Islet precursor cell (in vitro differentiated cells): ENCODE data around the gene GRB10.
"Not testable (repeated sequence)": the region's sequence is repeated elsewhere in the genome, so short reads cannot be mapped to it uniquely, and the experiment has no call there.

Experiments used
- DNase-seq: peaks from one replicate; pipeline ENCODE4 v3.0.0-alpha.2; 2018

Gene GRB10

DNA sequence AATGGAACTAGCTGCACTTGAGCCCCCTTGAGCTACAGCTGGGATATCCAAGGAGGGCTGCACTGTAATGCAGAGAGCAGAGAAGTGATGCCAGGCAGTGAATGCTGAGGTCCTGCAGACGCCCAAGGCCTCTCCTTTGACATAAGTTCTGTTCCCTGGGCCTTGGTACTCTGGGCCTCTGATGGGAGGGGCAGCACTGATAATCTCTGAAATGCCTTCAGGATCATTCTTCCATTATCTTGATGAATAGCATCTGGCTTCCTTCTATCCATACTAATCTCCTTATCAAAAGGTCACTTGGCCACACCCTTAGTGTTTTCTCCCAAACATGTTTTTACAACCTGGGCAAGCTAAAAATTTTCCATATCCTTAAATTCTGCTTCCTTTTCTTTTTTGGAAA lies 6.9 kb downstream of the GRB10 start:
- DNase-seq, result no peak

GRCh38 chr7:50775231-50775630 lies 7.5 kb downstream of the GRB10 start:
- no peak for DNase-seq

DNA sequence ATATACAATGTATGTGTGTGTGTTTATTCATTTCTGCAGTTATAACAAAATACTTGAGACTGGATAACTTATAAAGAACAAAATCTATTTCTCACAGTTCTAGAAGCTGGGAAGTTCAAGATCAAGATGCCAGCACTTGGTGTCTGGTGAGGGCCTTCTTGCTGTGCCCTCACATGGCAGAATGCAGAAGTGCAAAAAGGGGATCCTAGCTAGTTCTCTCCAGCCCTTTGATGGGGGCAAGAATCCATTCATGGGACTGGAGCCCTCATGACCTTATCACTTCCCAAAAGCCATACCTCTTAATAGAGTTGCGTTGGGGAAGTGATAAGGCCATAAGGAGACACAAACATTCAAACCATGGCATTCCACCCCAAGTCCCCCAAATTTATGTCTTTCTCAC lies 8.4 kb downstream of the GRB10 start:
- DNase-seq, result no peak

DNA sequence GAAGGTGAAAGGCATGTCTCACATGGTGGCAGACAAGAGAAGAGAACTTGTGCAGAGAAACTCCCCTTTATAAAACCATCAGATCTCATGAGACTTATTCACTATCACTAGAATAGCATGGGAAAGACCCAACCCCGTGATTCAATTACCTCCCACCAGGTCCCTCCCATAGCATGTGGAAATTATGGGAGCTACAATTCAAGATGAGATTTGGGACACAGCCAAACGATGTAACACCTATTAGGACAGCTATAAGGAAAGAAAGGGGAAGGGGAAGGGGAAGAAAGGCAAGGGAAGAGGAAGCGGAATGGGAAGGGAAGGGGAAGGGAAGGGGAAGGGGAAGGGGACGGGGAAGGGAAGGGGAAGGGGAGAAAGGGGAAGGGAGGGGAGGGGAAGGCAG lies 9.6 kb downstream of the GRB10 start:
- not testable (repeated sequence) for DNase-seq

DNA sequence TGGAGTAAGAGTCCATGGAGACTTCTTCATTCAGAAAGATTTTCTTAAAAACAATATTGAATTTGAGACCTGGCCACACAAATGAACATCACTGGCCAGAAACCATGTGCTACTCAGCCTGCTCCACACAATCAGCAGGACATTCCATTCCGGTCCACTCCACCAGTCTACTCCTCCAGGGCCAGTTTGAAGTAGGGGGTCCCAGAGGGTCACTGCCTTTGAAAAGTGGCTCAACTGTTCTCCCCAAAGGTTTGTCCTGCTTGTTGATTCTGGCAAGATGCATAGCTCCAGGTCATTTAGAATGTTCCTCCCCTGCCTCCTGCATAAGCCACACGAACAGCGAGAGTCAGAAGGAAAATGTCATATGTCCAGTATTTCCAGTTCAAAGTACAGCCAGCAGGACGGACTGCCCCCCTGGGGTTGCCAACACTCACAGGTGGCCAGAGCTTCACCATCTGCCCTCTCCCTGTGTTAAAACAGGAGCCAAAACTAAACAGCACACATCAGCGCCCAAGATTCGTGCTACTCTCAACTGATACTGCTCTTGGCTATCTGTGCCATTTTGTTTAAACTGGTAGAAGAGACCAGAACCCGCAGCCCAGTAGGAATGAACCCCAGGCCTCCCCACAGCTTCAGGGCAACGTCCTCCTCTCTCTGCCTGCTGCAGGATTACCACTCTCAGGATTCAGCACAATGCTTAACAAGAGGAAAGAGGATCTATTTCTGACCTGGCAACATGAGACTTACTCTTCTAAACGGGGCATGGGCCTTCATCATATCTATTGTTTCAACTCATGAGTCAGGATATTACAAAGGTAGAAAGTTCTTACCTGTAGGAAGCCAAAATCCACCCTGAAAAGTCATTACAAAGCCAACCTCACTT lies 11.3 kb downstream of the GRB10 start:
- no peak for DNase-seq

DNA sequence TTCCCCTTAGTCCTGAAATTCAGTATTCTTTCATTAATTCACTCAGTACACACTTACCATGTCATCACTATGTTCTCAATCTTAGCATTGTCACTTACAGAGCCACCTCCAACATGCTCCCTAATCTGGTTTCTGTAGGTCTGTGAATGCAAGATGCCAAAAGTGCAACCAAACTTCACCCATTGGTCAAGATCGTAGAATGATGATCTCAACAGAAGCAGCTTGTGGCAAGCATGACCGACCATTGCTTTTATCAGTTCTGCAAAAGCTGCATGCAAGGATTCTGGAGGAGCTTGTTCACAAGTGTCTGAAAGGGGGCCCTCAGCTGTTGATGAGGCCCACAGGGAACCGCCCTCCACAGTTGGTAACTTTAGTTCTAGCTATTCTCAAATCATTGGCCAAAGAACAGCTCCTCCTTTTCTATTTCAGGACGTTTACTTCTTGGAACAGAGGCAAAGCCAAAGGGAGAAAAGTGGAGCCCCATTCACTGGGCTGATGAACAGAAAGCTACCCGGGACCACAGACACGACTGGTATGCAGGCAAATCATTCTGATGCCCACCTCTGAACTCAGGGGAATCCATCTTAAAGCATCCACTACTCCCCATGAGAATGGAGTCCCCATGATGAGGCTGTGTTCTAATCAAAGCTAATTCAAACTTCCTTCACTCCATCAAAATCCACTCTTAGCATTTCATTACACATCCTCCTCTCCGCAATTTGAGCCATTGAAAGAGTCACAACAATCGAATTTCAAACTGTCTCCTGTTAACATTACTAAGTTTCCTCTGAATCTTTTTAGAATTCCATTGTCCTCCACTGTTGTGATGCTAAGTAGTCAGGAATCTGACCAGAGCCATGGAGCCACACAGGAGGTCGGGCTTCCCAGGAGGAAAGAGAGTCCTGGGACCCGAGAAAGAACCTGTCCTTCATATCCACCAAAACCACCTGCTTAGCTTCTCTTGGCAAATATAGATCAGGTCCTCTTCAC lies 13.9 kb downstream of the GRB10 start:
- DNase-seq, result no peak

DNA sequence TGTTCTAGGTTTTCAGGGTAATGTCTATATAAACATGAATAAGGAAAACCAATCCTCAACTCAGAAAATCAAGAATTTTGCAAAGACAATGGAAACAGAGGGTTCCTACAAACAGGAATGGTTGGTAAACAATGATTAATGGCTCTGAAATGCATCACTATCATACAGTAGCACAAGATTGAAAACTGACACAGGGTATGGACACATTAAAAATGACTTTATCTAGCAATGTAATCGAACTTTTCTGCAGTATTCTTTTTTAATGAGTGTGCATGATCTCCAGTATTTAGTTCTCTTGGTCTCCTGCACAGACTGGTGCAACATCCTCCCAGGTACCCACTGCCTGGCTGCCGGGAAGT lies 15.9 kb downstream of the GRB10 start:
- no peak for DNase-seq

DNA sequence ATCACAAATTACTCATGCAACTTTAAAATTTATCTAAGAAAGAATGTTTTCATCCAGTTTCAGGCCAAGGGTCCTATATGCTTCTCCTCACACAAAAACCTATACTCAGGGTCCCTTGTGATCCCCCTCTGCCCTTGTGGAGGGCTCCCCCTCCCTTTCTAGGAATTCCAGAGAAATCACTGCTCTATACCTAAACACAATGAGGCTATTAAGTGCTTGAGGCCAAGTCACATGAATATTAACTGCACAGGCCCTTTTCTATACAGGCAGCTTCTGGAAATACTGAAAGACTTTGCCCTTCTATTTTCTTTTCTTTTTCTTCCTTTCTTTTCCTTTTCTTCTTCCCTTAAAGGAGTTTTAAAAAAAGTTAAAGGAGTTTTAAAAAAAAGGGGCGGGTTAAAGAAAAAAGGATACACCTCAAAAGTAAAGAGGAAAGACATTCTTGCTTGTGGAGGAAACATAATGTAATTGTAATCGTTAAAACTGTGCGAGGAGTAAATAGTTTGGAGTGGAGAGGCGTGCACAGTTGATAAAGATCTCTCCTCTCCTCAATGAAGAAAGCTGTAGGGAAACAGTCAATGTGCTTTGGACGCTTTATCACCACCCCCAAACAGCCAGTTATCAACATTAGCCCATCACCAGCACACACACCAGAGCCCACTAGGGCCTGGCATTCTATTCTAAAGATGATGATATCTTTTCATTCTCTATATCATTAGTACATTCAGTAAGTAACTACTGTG lies 16.4 kb downstream of the GRB10 start:
- no peak for DNase-seq

- DNase-seq, result no peak
These were observed 20.4 kb downstream of the GRB10 start for GRCh38 chr7:50762337-50762736.

- no peak for DNase-seq
These were observed 21.0 kb downstream of the GRB10 start for GRCh38 chr7:50761713-50762112.

- DNase-seq, result no peak
These were observed 24.8 kb downstream of the GRB10 start for GRCh38 chr7:50757703-50758390.

DNA sequence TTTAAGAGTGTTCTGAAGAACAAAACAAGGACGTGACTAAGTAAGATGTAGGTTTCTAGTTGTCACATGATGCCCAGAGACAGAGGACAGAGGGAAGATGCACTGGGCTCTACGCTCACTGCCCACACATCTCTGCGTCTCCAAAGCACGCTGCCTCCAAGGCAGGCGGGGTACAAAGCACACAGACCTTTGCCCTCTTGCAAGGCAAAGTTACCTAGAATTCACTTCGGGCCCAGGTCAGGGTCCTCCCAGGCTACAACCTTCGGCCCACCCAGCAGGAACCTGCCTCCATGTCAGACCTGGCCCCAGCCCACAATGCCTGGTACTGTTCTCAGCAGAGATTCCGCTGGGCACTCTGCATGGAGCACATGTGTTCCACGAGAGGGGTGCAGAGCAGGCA lies 26.5 kb downstream of the GRB10 start:
- DNase-seq, result no peak

- DNase-seq, result no peak
These were observed 28.0 kb downstream of the GRB10 start for GRCh38 chr7:50754684-50755083.

DNA sequence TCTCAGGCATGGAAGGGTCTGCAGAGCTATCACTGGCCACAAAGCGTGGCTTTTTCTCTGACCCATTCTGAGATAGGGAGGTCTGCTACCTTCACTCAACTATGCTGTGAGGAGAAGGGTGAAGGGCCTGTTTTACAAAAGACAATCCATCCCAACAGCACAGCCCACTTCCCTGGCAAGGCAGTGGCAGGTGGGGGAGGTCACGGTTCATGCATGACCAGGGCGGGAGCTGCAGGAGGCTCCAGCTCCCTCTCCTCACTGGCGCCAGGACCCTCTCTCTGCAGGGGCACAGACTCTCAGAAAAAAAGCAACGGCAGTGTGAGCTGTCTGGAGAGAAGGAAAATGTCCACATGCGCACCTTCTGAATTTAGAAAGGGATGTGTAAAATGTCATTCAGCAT lies 28.5 kb downstream of the GRB10 start:
- no peak for DNase-seq

DNA sequence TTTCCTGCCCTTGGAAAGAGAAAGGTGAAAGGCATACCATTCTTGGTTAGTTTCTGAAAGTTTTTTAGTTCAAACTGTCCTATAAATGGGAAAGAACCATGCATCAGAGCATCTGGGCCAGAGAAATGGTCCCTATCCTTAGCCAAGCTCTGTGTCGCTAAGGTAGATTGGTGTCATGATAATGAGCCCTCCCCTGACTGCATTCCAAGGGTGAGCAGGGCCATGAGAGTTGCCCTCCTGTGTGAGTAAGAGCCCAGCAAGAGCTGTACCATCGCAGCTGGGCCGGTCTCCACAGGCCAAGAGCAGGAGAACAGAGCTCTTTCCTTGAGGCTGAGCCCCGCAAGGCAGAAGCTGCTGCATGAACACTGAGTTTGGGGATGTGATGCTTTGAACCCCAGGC lies 30.3 kb downstream of the GRB10 start:
- DNase-seq, result no peak

DNA sequence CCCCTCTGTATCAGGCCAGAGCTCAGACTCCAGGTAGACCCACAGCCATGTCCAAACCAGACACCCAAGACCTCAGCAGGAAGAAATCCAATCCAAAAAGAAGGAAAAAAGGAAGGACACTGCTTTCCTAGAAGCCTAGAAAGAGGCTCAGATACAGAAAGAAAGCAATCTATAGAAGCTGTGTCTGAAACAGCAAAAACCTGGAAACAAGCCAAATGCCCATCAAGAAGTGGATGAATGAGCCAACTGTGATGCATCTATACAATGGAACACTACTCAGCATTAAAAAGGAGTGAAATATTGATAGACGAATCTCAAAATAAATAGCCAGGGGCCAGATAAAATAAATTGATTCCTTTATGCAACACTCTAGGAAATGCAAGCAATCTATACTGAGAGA lies 31.6 kb downstream of the GRB10 start:
- no peak for DNase-seq

DNA sequence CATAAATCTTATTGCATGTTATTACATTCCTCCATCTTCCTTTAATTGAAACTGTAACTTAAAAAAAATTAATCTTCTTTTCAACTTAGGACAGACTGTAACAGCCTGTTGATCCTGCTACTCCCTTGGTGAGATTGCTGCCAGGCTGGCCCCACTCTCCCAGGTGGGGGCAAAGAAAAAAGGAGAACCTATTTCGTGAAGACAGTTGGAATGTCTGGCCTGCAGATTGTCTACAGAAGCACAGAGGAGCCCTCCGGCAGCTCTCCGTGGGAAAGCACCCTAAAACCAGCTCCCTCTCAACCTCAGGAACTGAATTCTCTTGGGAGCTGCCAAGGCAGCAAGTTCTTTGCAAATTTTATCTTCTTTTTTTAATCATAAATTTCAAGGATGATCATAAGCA lies 32.8 kb downstream of the GRB10 start:
- DNase-seq, result no peak

DNA sequence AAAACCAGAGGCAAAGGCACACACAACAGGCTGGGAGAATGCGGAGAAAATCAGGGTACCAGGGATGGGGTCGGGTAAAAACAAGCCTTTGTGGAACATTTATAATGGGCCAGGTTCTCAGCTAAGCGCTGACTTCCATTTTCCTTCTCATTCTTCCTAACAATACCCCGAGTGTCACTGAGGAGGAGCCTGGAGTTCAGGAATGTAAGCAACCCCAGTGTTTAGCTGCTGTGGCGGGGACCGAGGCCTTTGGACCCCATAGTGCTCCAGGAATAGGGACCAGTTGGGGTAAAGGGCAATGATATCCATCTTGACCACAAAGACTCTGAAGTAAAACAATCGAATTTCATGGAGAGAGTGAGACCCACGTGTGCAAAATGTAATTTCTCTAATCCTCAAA lies 34.2 kb downstream of the GRB10 start:
- no peak for DNase-seq

DNA sequence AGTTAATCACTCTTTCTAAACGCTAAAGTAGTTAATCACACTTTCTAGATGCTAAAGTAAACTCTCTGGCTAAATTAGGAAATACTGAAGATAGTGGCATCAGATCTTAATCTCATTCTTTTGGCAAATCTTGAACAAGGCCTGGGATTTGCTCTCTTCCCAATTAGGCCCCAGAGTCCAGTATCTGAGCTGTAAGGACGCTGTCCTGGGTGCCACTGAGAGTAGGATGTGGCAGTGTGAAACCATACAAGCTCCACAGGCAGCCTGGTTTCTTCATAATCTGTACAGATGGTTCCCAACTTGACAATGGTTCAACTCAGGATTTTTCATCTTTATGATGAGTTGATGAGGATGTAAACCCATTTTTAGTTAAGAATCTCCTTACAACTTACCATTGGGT lies 36.9 kb downstream of the GRB10 start:
- no peak for DNase-seq

- no peak for DNase-seq
These were observed 37.4 kb downstream of the GRB10 start for GRCh38 chr7:50745336-50745735.

- no peak for DNase-seq
These were observed 38.8 kb downstream of the GRB10 start for GRCh38 chr7:50743893-50744292.

DNA sequence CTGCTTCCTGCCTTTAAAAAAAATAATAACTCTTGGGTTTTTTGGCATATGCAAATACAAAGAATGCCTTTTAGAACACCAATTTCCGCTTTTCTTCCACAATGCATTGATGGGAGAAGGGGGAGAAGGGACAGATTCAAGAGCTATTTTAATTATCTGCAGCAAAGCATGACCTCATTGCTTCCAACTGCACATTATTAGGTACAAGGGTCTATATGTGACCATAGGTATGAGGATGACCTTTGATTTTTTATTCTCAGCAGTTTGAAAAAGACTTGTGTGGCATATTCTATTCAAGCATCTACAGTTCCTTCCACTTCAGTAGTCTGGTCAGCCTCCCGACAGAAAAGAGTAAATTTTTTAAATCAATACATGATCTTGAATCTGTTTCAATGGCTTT lies 39.7 kb downstream of the GRB10 start:
- DNase-seq, result no peak

DNA sequence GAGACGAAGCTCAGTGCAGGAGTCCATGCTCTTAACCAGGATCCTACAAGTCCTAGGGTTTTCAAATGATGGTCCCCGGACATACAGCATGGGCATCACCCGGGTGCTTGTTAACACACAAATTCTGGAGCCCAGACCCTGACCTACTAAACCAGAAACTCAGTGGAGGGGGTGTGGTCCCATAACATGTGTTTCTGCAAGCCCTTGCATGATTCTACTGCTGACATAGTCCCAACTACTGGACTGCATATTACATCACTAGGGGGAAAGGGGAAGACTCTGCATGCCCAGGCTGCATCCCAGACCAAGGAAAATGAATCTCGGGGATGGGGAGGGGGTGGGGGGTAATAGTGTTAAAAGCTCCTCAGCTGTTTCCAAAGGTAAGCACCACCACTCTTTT lies 40.3 kb downstream of the GRB10 start:
- DNase-seq, result no peak
